ENCODE measurements around the gene ARMS2.

The ARMS2 gene

DNA sequence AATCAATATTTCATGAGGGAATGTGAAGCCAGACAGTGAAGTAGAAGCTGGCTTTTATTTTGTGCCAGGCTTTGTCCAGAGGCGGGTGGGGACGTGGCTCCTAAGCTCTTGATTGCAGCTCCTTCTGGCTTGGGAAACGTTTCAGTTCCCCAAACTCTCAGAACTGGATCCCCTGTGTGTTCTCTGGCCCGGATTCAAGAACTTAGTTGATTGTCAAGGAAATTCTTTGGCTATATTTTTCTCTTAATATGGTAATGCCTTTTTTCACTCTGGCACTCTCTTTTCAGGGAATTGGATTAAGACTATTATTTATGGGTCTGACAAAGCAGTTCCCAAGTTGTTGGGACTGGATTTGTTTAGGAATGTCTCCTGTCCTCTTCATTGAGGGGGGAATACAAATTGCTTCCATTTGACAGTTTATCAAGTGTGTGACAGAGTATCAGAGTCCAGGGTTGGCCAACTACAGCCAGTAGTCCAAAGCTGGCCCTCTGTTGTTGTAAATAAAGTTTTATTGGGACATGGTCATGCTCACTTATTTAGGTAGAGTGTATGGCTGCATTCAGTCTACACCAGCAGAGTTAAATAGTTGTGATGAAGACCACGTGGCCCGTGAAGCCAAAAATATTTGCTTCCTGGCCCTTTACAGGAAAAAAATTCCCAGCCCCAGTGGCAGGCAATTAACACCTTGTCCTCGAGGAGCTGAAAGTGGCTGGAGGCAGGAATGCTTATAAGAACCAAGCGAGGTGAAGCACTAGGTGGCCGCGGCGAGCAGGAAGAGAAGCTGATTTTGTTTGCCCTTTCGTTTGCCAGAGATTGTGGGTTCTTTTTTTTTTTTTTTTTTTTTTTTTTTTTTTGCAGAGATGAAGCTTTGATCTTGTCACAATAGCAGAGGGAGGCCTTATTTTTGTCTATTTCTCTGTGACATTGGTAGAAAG is 41.2 kb downstream of the ARMS2 start:
- DNase-seq: no peak

DNA sequence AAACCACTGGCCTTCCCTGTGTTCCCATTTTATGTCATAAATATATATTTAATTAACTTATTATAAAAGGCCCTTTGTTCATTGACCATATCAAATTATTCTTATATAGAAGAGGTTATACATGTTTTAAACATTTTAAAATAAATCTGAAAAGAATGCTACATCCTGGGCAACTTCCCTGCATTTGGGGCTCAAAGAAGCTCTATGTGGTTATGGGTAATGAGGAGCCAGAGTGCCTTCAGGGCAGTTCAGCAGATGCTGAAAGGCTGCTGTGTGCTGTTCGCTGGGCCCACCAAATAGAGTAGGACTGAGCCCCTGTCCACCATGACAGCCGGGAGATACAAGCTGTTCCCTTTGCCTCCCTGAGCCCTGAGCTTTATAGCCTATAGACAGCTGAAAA is 42.8 kb downstream of the ARMS2 start:
- no peak for DNase-seq

GRCh38 chr10:122498521-122498920 is 44.1 kb downstream of the ARMS2 start:
- no peak for DNase-seq

DNA sequence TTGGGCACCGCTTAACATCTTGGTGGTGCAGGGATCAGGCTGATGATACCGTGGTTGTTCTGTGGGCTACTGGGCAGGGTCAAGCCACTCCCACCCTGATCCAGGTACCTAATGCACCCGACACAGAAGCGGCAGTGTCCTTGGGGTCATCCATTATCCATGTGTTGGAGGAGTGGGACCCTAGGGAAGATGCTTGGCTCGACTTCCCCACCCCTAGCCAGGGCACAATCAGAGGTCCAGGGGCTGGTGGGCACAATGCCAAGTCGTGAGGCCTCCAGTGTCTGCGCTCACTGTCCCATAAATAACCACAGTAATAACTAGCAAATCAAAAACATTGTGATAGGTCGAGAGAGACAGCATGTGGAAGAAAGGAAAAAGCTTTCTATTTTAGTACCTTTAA is 44.6 kb downstream of the ARMS2 start:
- no peak for DNase-seq

DNA sequence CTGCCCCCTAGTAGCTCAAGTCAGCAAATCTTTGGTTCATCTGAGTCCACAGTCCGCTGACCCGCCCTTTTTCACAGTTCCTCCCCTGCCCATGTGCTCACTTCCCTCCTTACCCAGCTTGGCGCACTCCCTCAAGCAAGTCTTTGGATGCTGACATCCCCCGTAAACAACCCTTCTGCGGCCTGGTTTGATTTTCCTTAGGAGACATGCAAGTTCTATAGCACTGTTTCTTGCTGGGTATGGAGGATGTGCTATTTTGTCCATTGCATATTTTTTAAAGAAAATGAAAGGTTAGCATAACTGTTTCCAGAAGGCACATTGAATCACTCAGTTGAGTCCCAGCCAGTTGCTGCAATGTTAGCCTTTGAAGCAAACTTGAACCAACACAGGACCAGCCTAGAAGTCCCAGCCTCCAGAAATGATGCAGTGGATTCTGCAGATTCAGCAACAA is 45.1 kb downstream of the ARMS2 start:
- DNase-seq: no peak

DNA sequence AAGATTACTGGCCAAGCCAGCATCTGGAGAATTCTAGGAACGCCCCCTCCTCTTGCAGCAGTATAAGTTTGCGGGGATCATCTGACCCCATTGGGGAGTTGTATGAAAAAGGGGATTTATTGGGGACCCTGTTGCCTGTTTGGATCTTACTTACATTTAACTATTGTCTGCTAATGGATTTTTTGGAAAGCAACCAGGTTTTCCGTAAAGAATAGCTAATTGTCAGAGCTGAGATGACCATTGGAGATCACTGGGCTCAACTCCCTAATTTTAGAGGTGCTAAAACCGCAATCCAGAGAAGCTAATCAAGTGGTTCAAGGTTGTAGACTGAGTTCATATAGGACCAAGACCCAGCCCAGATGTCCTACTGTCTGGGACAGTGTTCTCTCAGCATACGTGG is 45.7 kb downstream of the ARMS2 start:
- DNase-seq: no peak

DNA sequence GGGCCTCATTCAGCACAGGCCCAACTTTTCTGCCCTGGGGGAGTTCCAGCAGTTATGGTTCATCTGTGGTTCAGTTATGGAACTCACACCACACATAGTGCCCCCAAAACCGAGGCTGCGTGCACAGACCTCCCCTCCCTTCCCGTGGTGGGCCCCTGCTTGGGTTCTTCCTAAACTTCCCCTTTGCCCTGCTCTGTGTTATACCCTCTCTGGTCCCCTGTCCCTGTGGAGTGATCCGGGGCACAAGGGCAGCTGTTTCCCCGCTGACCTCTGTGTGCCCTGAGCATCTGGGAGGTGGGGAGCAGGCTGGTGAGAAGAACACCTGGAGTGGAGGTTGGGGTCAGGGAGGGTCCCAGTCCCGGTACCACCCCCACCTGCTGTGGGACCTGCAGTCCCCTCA is 46.3 kb downstream of the ARMS2 start:
- DNase-seq: no peak

GRCh38 chr10:122503012-122503411 is 48.6 kb downstream of the ARMS2 start:
- no peak for DNase-seq

- no peak for DNase-seq
These were observed 49.6 kb downstream of the ARMS2 start for GRCh38 chr10:122503886-122504609.

DNA sequence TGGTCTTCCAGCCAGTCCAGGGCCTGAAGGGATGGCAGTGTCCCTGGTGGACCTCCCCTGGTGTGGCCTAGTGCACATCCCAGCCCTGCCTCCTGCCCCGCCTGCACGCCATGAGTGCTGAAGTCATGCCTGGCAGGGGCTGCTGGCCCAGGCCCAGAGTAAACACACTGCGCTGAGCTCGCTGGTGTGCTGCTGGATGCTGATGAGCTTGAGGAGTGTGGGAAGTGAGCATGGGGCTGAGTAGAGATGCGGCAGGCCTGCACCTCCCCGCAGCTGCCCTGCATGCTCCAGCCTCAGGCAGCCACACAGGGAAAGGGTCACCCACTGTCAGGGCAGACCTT is 50.1 kb downstream of the ARMS2 start:
- peak; percentile 84 for DNase-seq

DNA sequence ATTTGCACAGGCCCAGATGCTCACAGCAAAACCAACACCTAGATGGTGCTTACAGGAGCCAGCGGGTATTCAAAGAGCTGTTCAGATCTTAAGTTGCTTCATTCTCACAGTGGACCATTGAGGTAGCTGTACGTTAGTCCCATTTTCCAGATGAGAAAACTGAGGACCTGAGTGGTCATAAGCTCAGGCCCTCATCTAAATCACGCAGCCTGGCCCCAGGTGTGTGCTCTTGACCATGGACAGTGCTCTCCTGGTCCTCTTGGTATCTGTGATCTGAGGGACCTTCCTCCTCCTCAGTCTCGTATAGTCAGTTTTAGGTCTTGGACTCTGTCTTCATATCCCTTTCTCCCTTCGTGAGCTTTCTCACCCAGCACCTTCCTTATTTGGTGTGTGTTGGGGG is 50.6 kb downstream of the ARMS2 start:
- no peak for DNase-seq

GRCh38 chr10:122505885-122506645 is 51.6 kb downstream of the ARMS2 start:
- no peak for DNase-seq
